ENCODE data around the gene PDE2A. TPM values are rescaled to one million over a fixed set of nuclear protein-coding genes. Genes with fewer than 3 reads are reported as not detected.

The PDE2A gene
- total and polyA plus RNA-seq, 9 donors, result 8.3 to 44.0 (median 12.8) TPM

- 70 to 85% (median 83%) methylated on average over 7 of the region's 7 CpGs for WGBS, 3 donors
- H3K9me3 ChIP-seq, result no peaks in the 10 kb centered on the region
- DNase-seq, result peak in 1 of 5 donors; percentile 9
- no peak overlapping the region for H3K27ac ChIP-seq
- intact Hi-C loops (cut with DNase I), result loop anchor here (2.0 to 10.0 kb wide), 4 partner anchors 56 to 102 kb away; no protein-coding TSS in a partner anchor
- TF ChIP-seq, protein P1, sequence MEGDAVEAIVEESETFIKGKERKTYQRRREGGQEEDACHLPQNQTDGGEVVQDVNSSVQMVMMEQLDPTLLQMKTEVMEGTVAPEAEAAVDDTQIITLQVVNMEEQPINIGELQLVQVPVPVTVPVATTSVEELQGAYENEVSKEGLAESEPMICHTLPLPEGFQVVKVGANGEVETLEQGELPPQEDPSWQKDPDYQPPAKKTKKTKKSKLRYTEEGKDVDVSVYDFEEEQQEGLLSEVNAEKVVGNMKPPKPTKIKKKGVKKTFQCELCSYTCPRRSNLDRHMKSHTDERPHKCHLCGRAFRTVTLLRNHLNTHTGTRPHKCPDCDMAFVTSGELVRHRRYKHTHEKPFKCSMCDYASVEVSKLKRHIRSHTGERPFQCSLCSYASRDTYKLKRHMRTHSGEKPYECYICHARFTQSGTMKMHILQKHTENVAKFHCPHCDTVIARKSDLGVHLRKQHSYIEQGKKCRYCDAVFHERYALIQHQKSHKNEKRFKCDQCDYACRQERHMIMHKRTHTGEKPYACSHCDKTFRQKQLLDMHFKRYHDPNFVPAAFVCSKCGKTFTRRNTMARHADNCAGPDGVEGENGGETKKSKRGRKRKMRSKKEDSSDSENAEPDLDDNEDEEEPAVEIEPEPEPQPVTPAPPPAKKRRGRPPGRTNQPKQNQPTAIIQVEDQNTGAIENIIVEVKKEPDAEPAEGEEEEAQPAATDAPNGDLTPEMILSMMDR (IDR thresholded peaks at IDR 0.05), result no peak
- TF ChIP-seq POLR2A (IDR thresholded peaks at IDR 0.05), result no peak
- no peak for TF ChIP-seq EP300 (IDR thresholded peaks at IDR 0.05)
- H3K4me3 ChIP-seq, result no peak overlapping the region
- H3K36me3 ChIP-seq, result no peaks in the 10 kb centered on the region
- no peaks in the 10 kb centered on the region for H3K27me3 ChIP-seq
- no peaks in the 10 kb centered on the region for H3K4me1 ChIP-seq (ENCODE audit: insufficient read depth)
Observed at GRCh38 chr11:72586321-72587090, 87.7 kb downstream of the PDE2A start.

GRCh38 chr11:72585762-72586311, 88.4 kb downstream of the PDE2A start:
- Histone ChIP-seq H3K9me3 (no peaks in the 10 kb centered on the region), H3K4me1 (ENCODE audit: insufficient read depth) (no peaks in the 10 kb centered on the region), H3K27me3 (no peaks in the 10 kb centered on the region), H3K4me3 (no peak overlapping the region), H3K36me3 (no peaks in the 10 kb centered on the region), H3K27ac (no peak overlapping the region)
- WGBS, 3 donors, result 3 to 12% (median 5%) methylated on average over 15 of the region's 15 CpGs
- peak; percentile 60 to 75 (median 69) for DNase-seq
- intact Hi-C loops (cut with DNase I), result loop anchor here (1.0 to 10.0 kb wide), 5 partner anchors 56 to 101 kb away; no protein-coding TSS in a partner anchor
- TF ChIP-seq EP300 (IDR thresholded peaks at IDR 0.05), result no peak
- TF ChIP-seq, protein P1 (IDR thresholded peaks at IDR 0.05), result peak; percentile 78 to 91 (median 89)
- TF ChIP-seq POLR2A (IDR thresholded peaks at IDR 0.05), result peak; percentile 21

DNA sequence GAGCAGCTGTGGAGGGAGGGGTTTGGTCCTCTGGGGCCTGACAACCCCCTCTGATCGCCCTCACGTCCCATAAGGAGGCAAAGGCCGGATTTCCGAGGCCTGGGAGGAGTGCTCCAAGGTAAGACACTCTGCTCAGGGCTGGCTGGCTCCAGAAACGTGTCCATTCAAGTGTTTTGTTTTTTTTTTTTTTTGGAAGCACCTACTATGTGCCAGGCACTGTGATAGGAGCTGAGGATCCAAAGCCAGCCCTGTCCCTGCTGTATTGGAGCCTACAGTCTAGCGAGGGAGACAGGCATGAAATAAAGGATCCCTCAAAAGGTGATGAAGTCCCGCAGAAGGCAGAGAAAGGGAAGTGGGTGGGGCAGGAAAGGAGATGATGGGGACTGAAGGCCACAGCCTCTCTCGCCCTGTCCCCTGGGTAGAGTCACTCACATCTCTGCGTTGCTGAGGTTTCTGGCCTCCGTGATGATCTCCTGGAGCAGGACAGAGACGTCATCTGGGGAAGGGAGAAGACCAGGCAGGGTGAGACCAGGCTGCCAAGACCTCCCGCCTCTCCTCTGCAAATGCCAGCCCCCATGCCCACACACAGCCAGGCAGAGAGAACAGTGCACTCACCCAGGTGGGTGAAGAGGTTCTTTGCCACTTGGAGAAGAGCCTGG, 89.2 kb downstream of the PDE2A start:
- H3K27me3 ChIP-seq, result no peaks in the 10 kb centered on the region
- H3K36me3 ChIP-seq, result no peaks in the 10 kb centered on the region
- no peaks in the 10 kb centered on the region for H3K9me3 ChIP-seq
- 30 to 47% (median 39%) methylated on average over 12 of the region's 12 CpGs for WGBS, 3 donors
- DNase-seq, result peak in 1 of 5 donors; percentile 20
- intact Hi-C loops (cut with DNase I), result loop anchor here (1.0 to 10.0 kb wide), 4 partner anchors 57 to 100 kb away; no protein-coding TSS in a partner anchor
- no peaks in the 10 kb centered on the region for H3K4me1 ChIP-seq (ENCODE audit: insufficient read depth)
- TF ChIP-seq, protein P1 (IDR thresholded peaks at IDR 0.05), result no peak
- TF ChIP-seq EP300 (IDR thresholded peaks at IDR 0.05) (no peak), POLR2A (IDR thresholded peaks at IDR 0.05) (no peak)
- no peak overlapping the region for H3K4me3 ChIP-seq
- H3K27ac ChIP-seq, result no peak overlapping the region

GRCh38 chr11:72584293-72584938, 89.8 kb downstream of the PDE2A start:
- intact Hi-C loops (cut with DNase I), result loop anchor here in 1 of 4 donors (10.0 kb wide), 1 partner anchor 100 kb away; no protein-coding TSS in a partner anchor
- Histone ChIP-seq H3K4me3 (no peak overlapping the region), H3K4me1 (ENCODE audit: insufficient read depth) (no peaks in the 10 kb centered on the region), H3K27ac (no peak overlapping the region), H3K36me3 (no peaks in the 10 kb centered on the region), H3K9me3 (no peaks in the 10 kb centered on the region), H3K27me3 (no peaks in the 10 kb centered on the region)
- TF ChIP-seq, protein P1 (IDR thresholded peaks at IDR 0.05), result no peak
- TF ChIP-seq POLR2A (IDR thresholded peaks at IDR 0.05) (no peak), EP300 (IDR thresholded peaks at IDR 0.05) (no peak)
- DNase-seq, result peak in 3 of 5 donors; percentile 21 to 47 (median 37)
- 7 to 14% (median 13%) methylated on average over 34 to 59 of the region's 59 CpGs for WGBS, 3 donors
